Ovary (tissue), 3 donors: ENCODE measurements around the gene PIGL.

Source experiments
- EP300 ChIP-seq: sonication (generic); formaldehyde crosslinking; IDR thresholded peaks from one replicate; pipeline ENCODE4 v1.6.1; 2017; ENCODE audit warnings: antibody characterized with exemption
- TF ChIP-seq, protein P1 (sequence below), 3 donors: fragments of 450-650 bp in 2 of 3; fragments of 200-600 bp in 1 of 3; IDR thresholded peaks; one replicate each; pipeline versions ENCODE4 v1.5.1 to v1.8.0; 2016 to 2022; ENCODE audit warnings: antibody characterized with exemption in 3 of 3, mild to moderate bottlenecking in 1 of 3
- donor health status: DM: no; HTN: no; CAD: no.

DNA sequence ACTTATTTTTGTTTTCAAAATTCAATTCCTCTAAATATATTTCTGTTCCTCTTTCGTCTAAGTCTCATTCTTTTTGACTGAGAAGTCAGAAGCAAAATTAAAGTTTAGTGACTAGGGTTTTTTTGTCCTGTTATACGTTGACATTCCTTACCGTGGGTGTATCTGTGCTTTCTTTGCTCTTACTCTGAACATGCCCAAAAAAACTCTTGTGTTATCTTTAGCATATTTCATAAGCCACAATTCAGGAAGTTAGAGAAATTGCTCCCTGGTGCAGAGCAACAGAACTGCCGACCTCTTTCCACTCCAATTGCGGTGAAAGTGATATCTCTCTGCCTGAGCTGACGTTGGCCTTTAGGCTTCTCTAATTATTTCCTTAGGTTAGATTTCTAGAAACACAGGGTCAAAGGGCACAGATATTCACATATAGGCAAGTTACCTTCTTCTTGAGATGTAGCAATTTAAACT lies 70.6 kb downstream of the PIGL start:
- no peak for TF ChIP-seq EP300
- TF ChIP-seq, protein P1, sequence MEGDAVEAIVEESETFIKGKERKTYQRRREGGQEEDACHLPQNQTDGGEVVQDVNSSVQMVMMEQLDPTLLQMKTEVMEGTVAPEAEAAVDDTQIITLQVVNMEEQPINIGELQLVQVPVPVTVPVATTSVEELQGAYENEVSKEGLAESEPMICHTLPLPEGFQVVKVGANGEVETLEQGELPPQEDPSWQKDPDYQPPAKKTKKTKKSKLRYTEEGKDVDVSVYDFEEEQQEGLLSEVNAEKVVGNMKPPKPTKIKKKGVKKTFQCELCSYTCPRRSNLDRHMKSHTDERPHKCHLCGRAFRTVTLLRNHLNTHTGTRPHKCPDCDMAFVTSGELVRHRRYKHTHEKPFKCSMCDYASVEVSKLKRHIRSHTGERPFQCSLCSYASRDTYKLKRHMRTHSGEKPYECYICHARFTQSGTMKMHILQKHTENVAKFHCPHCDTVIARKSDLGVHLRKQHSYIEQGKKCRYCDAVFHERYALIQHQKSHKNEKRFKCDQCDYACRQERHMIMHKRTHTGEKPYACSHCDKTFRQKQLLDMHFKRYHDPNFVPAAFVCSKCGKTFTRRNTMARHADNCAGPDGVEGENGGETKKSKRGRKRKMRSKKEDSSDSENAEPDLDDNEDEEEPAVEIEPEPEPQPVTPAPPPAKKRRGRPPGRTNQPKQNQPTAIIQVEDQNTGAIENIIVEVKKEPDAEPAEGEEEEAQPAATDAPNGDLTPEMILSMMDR (IDR thresholded peaks at IDR 0.05), result no peak
